Vagina (tissue), 2 donors: ENCODE data around the gene LMX1B. TPM values are rescaled to one million over a fixed set of nuclear protein-coding genes. Genes with fewer than 3 reads are reported as not detected.
"Not testable (repeated sequence)": the region's sequence is repeated elsewhere in the genome, so short reads cannot be mapped to it uniquely, and the experiment has no call there.

Source experiments
- DNase-seq, 2 donors: peaks; one replicate each; pipeline ENCODE4 v3.0.0-alpha.2; 2017; ENCODE audit errors: extremely low spot score in 2 of 2
- H3K27ac ChIP-seq: fragments of 200-600 bp; sonication (generic); one replicate; pipeline ENCODE4 v1.5.1; 2019
- H3K27me3 ChIP-seq: fragments of 200-600 bp; sonication (generic); one replicate; pipeline ENCODE4 v1.5.1; 2019
- H3K36me3 ChIP-seq, 2 donors: fragments of 200-600 bp; sonication (generic); one replicate each; pipeline ENCODE4 v1.5.1; 2017 to 2019
- H3K4me1 ChIP-seq: fragments of 200-600 bp; sonication (generic); one replicate; pipeline ENCODE4 v1.5.1; 2019
- H3K4me3 ChIP-seq, 2 donors: fragments of 200-600 bp; sonication (generic); 1 replicate in 1 of 2; 2 replicates in 1 of 2; pipeline ENCODE4 v1.5.1; 2016 to 2019
- H3K9me3 ChIP-seq: fragments of 200-600 bp; sonication (generic); one replicate; pipeline ENCODE4 v1.5.1; 2019
- CTCF ChIP-seq, 3 experiments: fragments of 450-650 bp in 2 of 3; fragments of 200-600 bp in 1 of 3; sonication (generic) in 1 of 3; IDR thresholded peaks; one replicate each; pipeline ENCODE4 v1.5.1; 2017 to 2019; ENCODE audit warnings: antibody characterized with exemption in 3 of 3, mild to moderate bottlenecking in 2 of 3, moderate library complexity in 2 of 3
- POLR2A ChIP-seq, 2 donors: fragments of 450-650 bp; IDR thresholded peaks; one replicate each; pipeline ENCODE4 v1.6.1; 2017; ENCODE audit warnings: antibody characterized with exemption in 2 of 2, mild to moderate bottlenecking in 2 of 2, moderate library complexity in 2 of 2
- POLR2AphosphoS5 ChIP-seq, 2 donors: sonication (generic); formaldehyde crosslinking; IDR thresholded peaks; one replicate each; pipeline ENCODE4 v1.9.0; 2017; ENCODE audit warnings: antibody characterized with exemption in 2 of 2, mild to moderate bottlenecking in 2 of 2, low read depth in 1 of 2; ENCODE audit not compliant: insufficient read depth in 1 of 2
- intact Hi-C: fragments of 100-400 bp; cut with DNase I; formaldehyde crosslinking; loops from one replicate; pipeline ENCODE4 v1.15.1; 2023
- total RNA-seq: library from RNA; depleted of rRNA; stranded (reverse); fragments of >200 nt; gene quantifications from one replicate; pipeline ENCODE4 v1.2.3, GENCODE V29; 2016

LMX1B gene
- total RNA-seq, 1 donor from 2014 or later = not detected

GRCh38 chr9:126578029-126578428 lies 35.7 kb upstream of the LMX1B start:
- TF ChIP-seq POLR2A (IDR thresholded peaks at IDR 0.05) (no peak), POLR2AphosphoS5 (IDR thresholded peaks at IDR 0.05; ENCODE audit: insufficient read depth in 1 of 2, low read depth in 1 of 2) (no peak), CTCF (IDR thresholded peaks at IDR 0.05) (no peak)
- Histone ChIP-seq H3K27ac (no peak overlapping the region), H3K36me3 (no peaks in the 10 kb centered on the region), H3K4me1 (no peaks in the 10 kb centered on the region), H3K27me3 (no peaks in the 10 kb centered on the region), H3K9me3 (no peaks in the 10 kb centered on the region), H3K4me3 (no peak overlapping the region)
- intact Hi-C loops = no loop called here
- no peak for DNase-seq

GRCh38 chr9:126580319-126580718 lies 33.4 kb upstream of the LMX1B start:
- DNase-seq, H3K9me3 ChIP-seq, H3K27ac ChIP-seq, H3K27me3 ChIP-seq, H3K36me3 ChIP-seq, H3K4me3 ChIP-seq, H3K4me1 ChIP-seq, intact Hi-C loops: not testable (repeated sequence)

GRCh38 chr9:126581893-126582292 lies 31.8 kb upstream of the LMX1B start:
- H3K27me3 ChIP-seq = no peaks in the 10 kb centered on the region
- no peak for DNase-seq

GRCh38 chr9:126582427-126582826 lies 31.3 kb upstream of the LMX1B start:
- no peaks in the 10 kb centered on the region for H3K4me1 ChIP-seq
- no peak overlapping the region for H3K4me3 ChIP-seq
- no peaks in the 10 kb centered on the region for H3K9me3 ChIP-seq
- TF ChIP-seq CTCF (IDR thresholded peaks at IDR 0.05) (no peak), POLR2A (IDR thresholded peaks at IDR 0.05) (no peak), POLR2AphosphoS5 (IDR thresholded peaks at IDR 0.05; ENCODE audit: insufficient read depth in 1 of 2, low read depth in 1 of 2) (no peak)
- no peak for DNase-seq
- H3K27ac ChIP-seq = no peak overlapping the region
- H3K27me3 ChIP-seq = no peaks in the 10 kb centered on the region
- intact Hi-C loops = no loop called here
- no peaks in the 10 kb centered on the region for H3K36me3 ChIP-seq

More at GRCh38 chr9:126581893-126582292, 31.8 kb upstream of the LMX1B start:
- intact Hi-C loops = no loop called here
- Histone ChIP-seq H3K4me3 (no peak overlapping the region), H3K9me3 (no peaks in the 10 kb centered on the region), H3K27ac (no peak overlapping the region), H3K36me3 (no peaks in the 10 kb centered on the region), H3K4me1 (no peaks in the 10 kb centered on the region)
- TF ChIP-seq CTCF (IDR thresholded peaks at IDR 0.05) = no peak
- TF ChIP-seq POLR2AphosphoS5 (IDR thresholded peaks at IDR 0.05; ENCODE audit: insufficient read depth in 1 of 2, low read depth in 1 of 2) = no peak
- TF ChIP-seq POLR2A (IDR thresholded peaks at IDR 0.05) = no peak

GRCh38 chr9:126583144-126583760 lies 30.5 kb upstream of the LMX1B start:
- Histone ChIP-seq H3K27ac (no peak overlapping the region), H3K9me3 (no peaks in the 10 kb centered on the region), H3K4me1 (no peaks in the 10 kb centered on the region), H3K36me3 (no peaks in the 10 kb centered on the region), H3K4me3 (no peak overlapping the region), H3K27me3 (no peaks in the 10 kb centered on the region)
- DNase-seq = no peak
- intact Hi-C loops = no loop called here
- TF ChIP-seq POLR2AphosphoS5 (IDR thresholded peaks at IDR 0.05; ENCODE audit: insufficient read depth in 1 of 2, low read depth in 1 of 2) (no peak), POLR2A (IDR thresholded peaks at IDR 0.05) (no peak), CTCF (IDR thresholded peaks at IDR 0.05) (no peak)
